Mesendoderm (in vitro differentiated cells): ENCODE results near the gene SLC35E1.

Experiments used
- DNase-seq: peaks from one replicate; pipeline ENCODE4 v3.0.0; 2013
- H2AK5ac ChIP-seq: 2 replicates; pipeline ENCODE4 v1.6.1; 2013; ENCODE audit warnings: low read length, inconsistent platforms
- H2BK120ac ChIP-seq: 2 replicates; pipeline ENCODE4 v1.6.1; 2013; ENCODE audit warnings: low read depth, mild to moderate bottlenecking, low read length, moderate library complexity, mixed read lengths
- H2BK15ac ChIP-seq: replicated peaks from 2 replicates; pipeline ENCODE4 v1.6.1; 2013; ENCODE audit warnings: low read depth, mild to moderate bottlenecking, moderate library complexity
- H2BK5ac ChIP-seq: 2 replicates; pipeline ENCODE4 v1.6.1; 2013; ENCODE audit warnings: low read length, inconsistent platforms
- H3K18ac ChIP-seq: 2 replicates; pipeline ENCODE4 v1.6.1; 2013; ENCODE audit warnings: mild to moderate bottlenecking, low read length, mixed read lengths
- H3K23ac ChIP-seq: one replicate; pipeline ENCODE4 v1.6.1; 2013; ENCODE audit warnings: low read length
- H3K27ac ChIP-seq: 2 replicates; pipeline ENCODE4 v1.5.1; 2013; ENCODE audit warnings: low read depth, mild to moderate bottlenecking, inconsistent platforms, low read length, moderate library complexity
- H3K27me3 ChIP-seq: 2 replicates; pipeline ENCODE4 v1.6.1; 2013; ENCODE audit warnings: low read length, control low read depth, mild to moderate bottlenecking, inconsistent platforms; ENCODE audit not compliant: insufficient read depth, poor library complexity
- H3K36me3 ChIP-seq: 2 replicates; pipeline ENCODE4 v1.6.1; 2013; ENCODE audit warnings: low read length, inconsistent platforms; ENCODE audit not compliant: control insufficient read depth, insufficient read depth
- H3K4ac ChIP-seq: one replicate; pipeline ENCODE4 v1.6.1; 2013; ENCODE audit warnings: low read depth, mild to moderate bottlenecking, low read length, moderate library complexity
- H3K4me1 ChIP-seq: 2 replicates; pipeline ENCODE4 v1.6.1; 2013; ENCODE audit warnings: low read depth, low read length, inconsistent platforms; ENCODE audit not compliant: control insufficient read depth
- H3K4me2 ChIP-seq: 2 replicates; pipeline ENCODE4 v1.6.1; 2013; ENCODE audit warnings: low read length
- H3K4me3 ChIP-seq: 2 replicates; pipeline ENCODE4 v1.5.1; 2013; ENCODE audit warnings: mild to moderate bottlenecking, low read length
- H3K56ac ChIP-seq: one replicate; pipeline ENCODE4 v1.6.1; 2013; ENCODE audit warnings: low read length
- H3K79me1 ChIP-seq: 2 replicates; pipeline ENCODE4 v1.6.1; 2013; ENCODE audit warnings: low read length, inconsistent platforms
- H3K79me2 ChIP-seq: 2 replicates; pipeline ENCODE4 v1.6.1; 2013; ENCODE audit warnings: mild to moderate bottlenecking, low read length; ENCODE audit not compliant: control insufficient read depth, insufficient read depth
- H3K9ac ChIP-seq: 2 replicates; pipeline ENCODE4 v1.6.1; 2013; ENCODE audit warnings: low read length, inconsistent platforms
- H4K5ac ChIP-seq: one replicate; pipeline ENCODE4 v1.6.1; 2013; ENCODE audit warnings: low read length
- H4K8ac ChIP-seq: one replicate; pipeline ENCODE4 v1.6.1; 2013; ENCODE audit warnings: low read depth, mild to moderate bottlenecking, control low read depth, low read length, moderate library complexity
- WGBS: extraction: QIAGEN DNeasy Blood & Tissue Kit; methylation state at CpG from one replicate; pipeline ENCODE4 v1.1.7; 2013; ENCODE audit warnings: low lambda C conversion rate, missing lambda C conversion rate; ENCODE audit not compliant: insufficient coverage; ENCODE audit errors: extremely low coverage; 5-methylcytosine and 5-hydroxymethylcytosine counted together

The SLC35E1 gene

GRCh38 chr19:16596399-16596798 is 24.2 kb upstream of the SLC35E1 start:
- peaks cover 75% of the 10 kb centered on the region for H3K79me2 ChIP-seq
- no peak for DNase-seq
- WGBS = no CpG with 5 or more reads among the region's 9 CpGs
- H2BK120ac ChIP-seq = no peak overlapping the region
- no peak overlapping the region for H2AK5ac ChIP-seq
- no peak overlapping the region for H3K23ac ChIP-seq
- H3K4me2 ChIP-seq = no peak overlapping the region
- H3K79me1 ChIP-seq = peaks cover 68% of the 10 kb centered on the region
- H3K56ac ChIP-seq = no peak overlapping the region
- no peak overlapping the region for H3K27ac ChIP-seq
- H4K8ac ChIP-seq = no peak overlapping the region
- no peak overlapping the region for H3K18ac ChIP-seq
- no peak overlapping the region for H3K4me3 ChIP-seq
- no peak overlapping the region for H4K5ac ChIP-seq
- no peak overlapping the region for H2BK5ac ChIP-seq
- H3K27me3 ChIP-seq = no peaks in the 10 kb centered on the region
- peaks cover 6% of the 10 kb centered on the region for H3K4me1 ChIP-seq
- no peaks in the 10 kb centered on the region for H3K36me3 ChIP-seq
- H2BK15ac ChIP-seq = no peak overlapping the region
- no peak overlapping the region for H3K4ac ChIP-seq
- H3K9ac ChIP-seq = no peak overlapping the region

DNA sequence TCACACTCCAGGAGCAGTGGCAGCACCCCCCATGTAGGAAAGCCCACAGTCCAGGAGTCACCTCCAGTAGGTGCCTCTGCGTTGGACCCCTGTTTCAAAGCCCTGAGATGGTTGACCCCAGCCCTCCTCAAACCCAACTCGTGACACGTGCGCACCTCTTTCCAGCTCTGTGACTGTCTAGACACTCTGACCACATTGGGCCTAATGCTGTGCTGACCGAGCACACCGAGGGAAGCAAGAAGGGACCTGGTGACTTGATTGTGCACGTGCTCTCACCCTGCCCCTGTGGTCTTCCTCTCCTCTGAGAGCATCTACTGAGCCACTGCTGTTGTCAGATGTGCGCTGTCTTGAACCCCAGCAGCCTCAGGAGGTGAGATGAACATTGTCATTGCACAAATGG is 22.9 kb upstream of the SLC35E1 start:
- no peak for DNase-seq
- no peak overlapping the region for H3K18ac ChIP-seq
- H3K23ac ChIP-seq = no peak overlapping the region
- H3K9ac ChIP-seq = no peak overlapping the region
- no peak overlapping the region for H3K4me2 ChIP-seq
- peaks cover 6% of the 10 kb centered on the region for H3K4me1 ChIP-seq
- no peak overlapping the region for H4K8ac ChIP-seq
- no peaks in the 10 kb centered on the region for H3K27me3 ChIP-seq
- no peak overlapping the region for H2BK120ac ChIP-seq
- H3K36me3 ChIP-seq = no peaks in the 10 kb centered on the region
- H3K4me3 ChIP-seq = no peak overlapping the region
- H3K27ac ChIP-seq = no peak overlapping the region
- H3K79me1 ChIP-seq = peaks cover 69% of the 10 kb centered on the region
- no peak overlapping the region for H2BK5ac ChIP-seq
- WGBS = no CpG with 5 or more reads among the region's 8 CpGs
- no peak overlapping the region for H3K4ac ChIP-seq
- no peak overlapping the region for H2AK5ac ChIP-seq
- no peak overlapping the region for H2BK15ac ChIP-seq
- peaks cover 75% of the 10 kb centered on the region for H3K79me2 ChIP-seq
- no peak overlapping the region for H4K5ac ChIP-seq
- H3K56ac ChIP-seq = no peak overlapping the region

GRCh38 chr19:16594681-16595091 is 22.5 kb upstream of the SLC35E1 start:
- Histone ChIP-seq H3K56ac (no peak overlapping the region), H3K36me3 (no peaks in the 10 kb centered on the region), H3K4ac (no peak overlapping the region), H3K4me1 (peaks cover 6% of the 10 kb centered on the region), H3K79me2 (peaks cover 75% of the 10 kb centered on the region), H2BK15ac (no peak overlapping the region), H3K27ac (no peak overlapping the region), H3K27me3 (no peaks in the 10 kb centered on the region), H2BK120ac (no peak overlapping the region), H2AK5ac (no peak overlapping the region), H3K9ac (no peak overlapping the region), H3K4me2 (no peak overlapping the region), H2BK5ac (no peak overlapping the region), H4K5ac (no peak overlapping the region), H3K79me1 (peaks cover 68% of the 10 kb centered on the region), H4K8ac (no peak overlapping the region), H3K4me3 (no peak overlapping the region), H3K23ac (no peak overlapping the region), H3K18ac (no peak overlapping the region)
- DNase-seq = no peak
- no CpG with 5 or more reads among the region's 5 CpGs for WGBS

DNA sequence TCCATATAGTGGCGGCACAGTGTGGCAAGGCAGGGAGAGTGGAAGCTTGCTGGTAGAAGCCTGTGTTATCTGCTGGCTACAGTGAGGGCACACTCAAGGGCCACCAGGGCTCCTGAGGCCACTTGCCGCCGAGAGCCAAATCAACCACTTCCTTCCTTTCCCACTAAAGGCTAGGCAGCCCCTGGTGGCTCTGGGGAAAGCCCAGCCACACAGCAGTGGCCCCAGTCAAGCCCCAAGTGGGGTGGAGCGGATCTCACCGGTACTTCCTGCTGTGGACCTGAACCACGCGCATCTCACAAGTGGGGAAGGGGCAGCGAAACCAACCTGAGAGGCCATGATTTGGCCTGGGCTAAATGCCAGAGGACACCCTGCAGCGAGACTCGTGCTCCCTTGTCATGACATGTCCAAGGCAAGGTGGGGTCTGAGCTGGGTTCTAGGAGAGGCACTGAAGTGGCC is 21.9 kb upstream of the SLC35E1 start:
- Histone ChIP-seq H3K4me3 (no peak overlapping the region), H2AK5ac (no peak overlapping the region), H3K79me2 (peaks cover 78% of the 10 kb centered on the region), H3K9ac (no peak overlapping the region), H3K4me2 (no peak overlapping the region), H3K56ac (no peak overlapping the region), H3K23ac (no peak overlapping the region), H3K4me1 (peaks cover 6% of the 10 kb centered on the region), H4K8ac (no peak overlapping the region), H3K18ac (no peak overlapping the region), H3K27ac (no peak overlapping the region), H2BK120ac (no peak overlapping the region), H2BK15ac (no peak overlapping the region), H4K5ac (no peak overlapping the region), H2BK5ac (no peak overlapping the region), H3K36me3 (no peaks in the 10 kb centered on the region), H3K4ac (no peak overlapping the region), H3K27me3 (no peaks in the 10 kb centered on the region), H3K79me1 (peaks cover 68% of the 10 kb centered on the region)
- no CpG with 5 or more reads among the region's 10 CpGs for WGBS
- DNase-seq = no peak

GRCh38 chr19:16593181-16593580 is 21.0 kb upstream of the SLC35E1 start:
- no peak for DNase-seq
- Histone ChIP-seq H3K36me3 (no peaks in the 10 kb centered on the region), H3K9ac (no peak overlapping the region), H3K79me2 (peaks cover 82% of the 10 kb centered on the region), H3K79me1 (peaks cover 67% of the 10 kb centered on the region), H3K4me3 (no peak overlapping the region), H3K27me3 (no peaks in the 10 kb centered on the region), H4K8ac (no peak overlapping the region), H2BK5ac (no peak overlapping the region), H3K4ac (no peak overlapping the region), H4K5ac (no peak overlapping the region), H3K18ac (no peak overlapping the region), H3K56ac (no peak overlapping the region), H3K27ac (no peak overlapping the region), H3K4me2 (no peak overlapping the region), H2BK120ac (no peak overlapping the region), H2BK15ac (no peak overlapping the region), H3K23ac (no peak overlapping the region), H3K4me1 (peaks cover 7% of the 10 kb centered on the region), H2AK5ac (no peak overlapping the region)
- WGBS = no CpG with 5 or more reads among the region's 4 CpGs

- no peak for DNase-seq
- H3K79me2 ChIP-seq = peaks cover 85% of the 10 kb centered on the region
- no peaks in the 10 kb centered on the region for H3K27me3 ChIP-seq
- H2BK5ac ChIP-seq = no peak overlapping the region
- no peak overlapping the region for H3K56ac ChIP-seq
- H2AK5ac ChIP-seq = no peak overlapping the region
- no peak overlapping the region for H3K27ac ChIP-seq
- H4K5ac ChIP-seq = no peak overlapping the region
- no peak overlapping the region for H3K18ac ChIP-seq
- no peak overlapping the region for H3K23ac ChIP-seq
- H3K4ac ChIP-seq = no peak overlapping the region
- no peak overlapping the region for H2BK120ac ChIP-seq
- peaks cover 18% of the 10 kb centered on the region for H3K4me1 ChIP-seq
- no peak overlapping the region for H3K9ac ChIP-seq
- no CpG with 5 or more reads among the region's 10 CpGs for WGBS
- no peak overlapping the region for H4K8ac ChIP-seq
- H3K4me2 ChIP-seq = no peak overlapping the region
- H3K79me1 ChIP-seq = peaks cover 68% of the 10 kb centered on the region
- H3K4me3 ChIP-seq = no peak overlapping the region
- no peaks in the 10 kb centered on the region for H3K36me3 ChIP-seq
- no peak overlapping the region for H2BK15ac ChIP-seq
Observed at GRCh38 chr19:16591803-16592556, 19.8 kb upstream of the SLC35E1 start.
